GM15510 (cell line): Measurements from ENCODE around the gene SEC16B.

Source experiments
- POLR2A ChIP-seq: IDR thresholded peaks from 3 replicates; pipeline ENCODE4 v1.6.1; 2011; ENCODE audit warnings: borderline replicate concordance; ENCODE audit not compliant: insufficient read length; ENCODE audit errors: extremely low read depth

The SEC16B gene

DNA sequence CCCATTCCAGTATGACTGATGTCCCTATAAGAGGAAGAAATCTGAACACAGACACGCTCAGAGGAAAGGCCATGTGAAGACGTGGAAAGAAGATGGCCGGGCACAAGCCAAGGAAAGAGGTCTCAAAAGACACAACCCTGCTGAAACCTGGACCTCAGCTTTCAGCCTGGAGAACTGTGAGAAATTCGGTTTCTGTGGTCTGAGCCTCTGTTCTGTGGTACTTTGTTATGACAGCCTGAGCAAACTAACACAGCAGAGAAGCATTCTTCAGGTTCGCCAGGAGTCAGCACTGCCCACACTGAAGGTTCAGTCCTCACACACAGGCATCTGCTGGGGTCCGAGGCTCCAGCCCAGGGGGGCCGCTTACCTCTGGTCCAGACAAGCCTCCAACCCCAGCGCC, 37.7 kb downstream of the SEC16B start:
- TF ChIP-seq POLR2A, result no peak

GRCh38 chr1:177928952-177929351, 40.9 kb downstream of the SEC16B start:
- TF ChIP-seq POLR2A, result no peak

DNA sequence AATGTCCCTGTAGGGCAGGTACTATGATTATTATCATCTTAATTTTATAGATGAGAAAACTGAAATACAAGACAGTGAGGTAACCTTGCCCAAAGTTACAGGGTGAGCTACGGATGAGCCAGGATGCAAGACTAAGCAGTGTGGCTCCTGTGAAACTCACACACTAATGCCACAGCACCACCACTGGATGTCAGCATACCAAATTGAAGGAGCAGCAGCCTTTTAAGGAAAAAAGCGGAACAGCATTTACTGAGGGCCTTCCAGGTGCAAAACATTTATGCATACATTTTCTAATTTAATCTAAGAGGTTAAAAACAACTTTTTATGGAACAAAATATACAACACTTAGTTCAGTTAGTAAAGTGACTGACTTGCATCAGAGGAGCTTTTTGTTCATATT, 41.7 kb downstream of the SEC16B start:
- no peak for TF ChIP-seq POLR2A

GRCh38 chr1:177927021-177927596, 42.7 kb downstream of the SEC16B start:
- no peak for TF ChIP-seq POLR2A

DNA sequence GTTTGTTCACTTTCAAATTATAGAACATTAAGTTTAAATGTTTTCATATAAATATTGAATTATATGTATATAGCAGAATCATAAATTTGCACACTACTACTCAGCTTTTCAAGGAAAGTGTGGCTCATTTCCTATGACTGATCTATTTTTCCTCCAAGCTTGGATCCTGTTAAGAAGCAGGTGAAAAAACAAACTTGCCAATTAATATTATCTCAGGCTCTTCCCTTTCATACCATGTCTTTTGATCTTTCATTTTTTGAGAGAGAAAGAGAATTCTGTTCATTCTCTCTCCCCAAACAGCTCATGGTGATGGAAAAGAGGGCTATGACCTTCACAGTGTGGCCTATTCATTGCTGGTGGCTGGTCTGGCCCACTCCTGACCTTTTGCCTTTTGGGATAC, 43.7 kb downstream of the SEC16B start:
- TF ChIP-seq POLR2A, result no peak

- no peak for TF ChIP-seq POLR2A
Observed at GRCh38 chr1:177925006-177925405, 44.9 kb downstream of the SEC16B start.

GRCh38 chr1:177923441-177923840, 46.4 kb downstream of the SEC16B start:
- TF ChIP-seq POLR2A, result no peak

- TF ChIP-seq POLR2A, result no peak
Observed at GRCh38 chr1:177922209-177922608, 47.6 kb downstream of the SEC16B start.

DNA sequence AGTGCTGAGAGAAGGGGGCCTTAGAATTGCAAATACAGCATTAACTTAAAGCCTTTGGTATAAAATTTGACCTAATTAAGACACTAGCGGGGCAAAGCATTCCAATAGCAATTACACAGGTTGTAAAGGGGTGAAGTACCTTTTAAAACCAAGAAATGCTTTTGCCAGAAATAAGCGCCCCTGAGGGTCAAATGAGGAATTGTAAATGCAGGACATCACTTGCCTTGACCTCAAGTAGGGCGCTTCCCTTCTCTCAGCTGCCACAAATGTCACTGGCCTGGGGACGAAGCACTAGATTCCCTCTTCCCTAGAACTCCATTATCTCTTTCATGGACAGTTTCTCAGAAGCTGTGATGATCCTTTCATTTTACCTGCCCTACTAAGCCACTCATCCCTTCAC, 48.3 kb downstream of the SEC16B start:
- TF ChIP-seq POLR2A, result no peak

- TF ChIP-seq POLR2A, result no peak
Observed at GRCh38 chr1:177920091-177920490, 49.8 kb downstream of the SEC16B start.

GRCh38 chr1:177915641-177916040, 54.2 kb downstream of the SEC16B start:
- no peak for TF ChIP-seq POLR2A

DNA sequence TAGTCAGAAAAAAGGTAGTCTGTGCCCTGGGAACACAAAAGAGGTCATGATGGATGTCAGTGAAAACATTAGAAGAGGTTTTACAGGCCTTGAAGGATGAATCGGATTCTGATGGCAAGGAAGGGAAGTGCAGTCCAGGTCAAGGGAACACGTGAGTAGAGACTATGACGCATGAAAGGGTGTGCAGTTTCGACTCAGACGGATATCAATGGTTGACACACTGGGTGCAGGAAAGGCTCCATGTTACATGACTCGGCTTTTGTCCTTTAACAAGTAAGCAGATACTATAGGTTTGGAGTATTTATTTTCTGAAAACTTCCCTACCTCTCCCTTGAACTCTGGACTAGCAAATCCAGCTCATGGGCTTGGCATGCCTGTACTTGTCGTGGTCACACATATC, 55.3 kb downstream of the SEC16B start:
- no peak for TF ChIP-seq POLR2A

GRCh38 chr1:177913762-177914540, 55.9 kb downstream of the SEC16B start:
- no peak for TF ChIP-seq POLR2A

DNA sequence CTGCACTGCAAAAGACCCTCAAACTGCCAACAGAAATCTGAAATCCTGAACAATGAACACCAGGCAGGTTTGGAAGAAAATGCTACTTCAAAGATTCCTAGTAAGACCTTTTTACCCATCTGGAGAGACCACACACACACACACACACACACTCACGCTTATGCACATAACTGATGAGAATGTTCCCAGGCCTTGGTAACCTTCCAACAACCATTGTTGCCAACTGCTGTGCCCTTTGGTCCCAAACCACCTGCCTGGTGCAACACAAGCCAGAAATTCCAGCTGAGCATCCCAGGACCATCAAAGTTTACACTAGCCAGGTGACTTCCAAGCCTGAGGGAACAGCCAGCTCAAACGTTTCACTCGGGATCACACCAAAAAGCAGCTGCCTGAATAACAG, 56.9 kb downstream of the SEC16B start:
- TF ChIP-seq POLR2A, result no peak

DNA sequence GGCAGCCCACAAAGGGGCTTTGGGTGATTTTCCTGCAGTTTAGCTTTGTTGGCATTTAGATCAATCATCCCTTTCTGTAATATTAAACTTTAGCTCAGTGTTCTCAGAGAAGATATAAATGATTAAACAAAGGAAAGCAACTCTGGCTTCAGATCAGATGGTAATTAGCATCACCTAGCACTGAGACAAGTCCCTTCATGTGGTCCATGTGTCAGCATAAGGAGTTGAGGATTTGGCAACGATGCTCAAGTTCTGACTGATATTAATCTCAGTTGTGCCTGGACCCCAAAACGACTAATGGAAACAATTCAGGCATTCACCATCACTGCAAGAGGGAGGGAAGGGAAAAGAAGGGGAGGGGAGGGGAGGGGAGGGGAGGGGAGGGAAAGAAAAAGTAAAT, 60.4 kb downstream of the SEC16B start:
- TF ChIP-seq POLR2A, result no peak

GRCh38 chr1:177907000-177907399, 62.9 kb downstream of the SEC16B start:
- TF ChIP-seq POLR2A, result no peak
